Keratinocyte (primary cell): ENCODE data around the gene PHACTR2.

Experiments
- EZH2 ChIP-seq: IDR thresholded peaks from one replicate; pipeline ENCODE4 v1.6.1; 2012; ENCODE audit warnings: inconsistent platforms, mild to moderate bottlenecking, low read length, moderate library complexity
- TF ChIP-seq, protein P1 (sequence below), 3 experiments: IDR thresholded peaks in 1 of 3; conservative IDR thresholded peaks in 1 of 3; optimal IDR thresholded peaks in 1 of 3; 2 replicates in 2 of 3; 3 replicates in 1 of 3; pipeline versions ENCODE3 to v1.5.1; 2011; ENCODE audit warnings: low read length in 3 of 3, mild to moderate bottlenecking in 3 of 3, moderate library complexity in 2 of 3, control low read depth in 1 of 3, inconsistent platforms in 1 of 3; ENCODE audit not compliant: insufficient read depth in 2 of 3; ENCODE audit errors: extremely low read depth in 1 of 3

DNA sequence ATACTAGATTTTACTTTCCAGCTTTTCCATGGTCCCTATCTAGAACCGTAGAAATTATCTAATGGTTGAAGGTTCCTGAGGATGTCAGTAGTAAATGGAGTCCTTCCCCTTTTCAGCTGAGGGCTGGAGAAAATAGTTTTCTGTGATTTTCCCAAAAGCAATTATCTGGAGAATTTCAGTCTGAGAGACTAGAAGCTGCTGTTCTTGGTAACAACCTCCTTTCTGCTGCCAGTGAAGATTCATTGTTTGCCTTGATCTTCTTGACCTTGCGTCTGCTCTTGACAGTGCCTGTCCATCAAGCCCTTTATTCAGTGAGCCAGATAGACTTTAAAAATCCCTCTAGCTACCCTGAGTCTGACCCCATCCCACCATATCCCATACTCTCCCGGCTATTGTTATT lies 73.1 kb downstream of the PHACTR2 start:
- no peak for TF ChIP-seq EZH2
- TF ChIP-seq, protein P1, sequence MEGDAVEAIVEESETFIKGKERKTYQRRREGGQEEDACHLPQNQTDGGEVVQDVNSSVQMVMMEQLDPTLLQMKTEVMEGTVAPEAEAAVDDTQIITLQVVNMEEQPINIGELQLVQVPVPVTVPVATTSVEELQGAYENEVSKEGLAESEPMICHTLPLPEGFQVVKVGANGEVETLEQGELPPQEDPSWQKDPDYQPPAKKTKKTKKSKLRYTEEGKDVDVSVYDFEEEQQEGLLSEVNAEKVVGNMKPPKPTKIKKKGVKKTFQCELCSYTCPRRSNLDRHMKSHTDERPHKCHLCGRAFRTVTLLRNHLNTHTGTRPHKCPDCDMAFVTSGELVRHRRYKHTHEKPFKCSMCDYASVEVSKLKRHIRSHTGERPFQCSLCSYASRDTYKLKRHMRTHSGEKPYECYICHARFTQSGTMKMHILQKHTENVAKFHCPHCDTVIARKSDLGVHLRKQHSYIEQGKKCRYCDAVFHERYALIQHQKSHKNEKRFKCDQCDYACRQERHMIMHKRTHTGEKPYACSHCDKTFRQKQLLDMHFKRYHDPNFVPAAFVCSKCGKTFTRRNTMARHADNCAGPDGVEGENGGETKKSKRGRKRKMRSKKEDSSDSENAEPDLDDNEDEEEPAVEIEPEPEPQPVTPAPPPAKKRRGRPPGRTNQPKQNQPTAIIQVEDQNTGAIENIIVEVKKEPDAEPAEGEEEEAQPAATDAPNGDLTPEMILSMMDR (optimal IDR thresholded peaks at IDR 0.05 in 1 of 3, IDR thresholded peaks at IDR 0.05 in 1 of 3, conservative IDR thresholded peaks at IDR 0.05 in 1 of 3; ENCODE audit: extremely low read depth in 1 of 3, insufficient read depth in 2 of 3, low read length in 3 of 3): no peak
